Measurements from ENCODE around the gene TMEM135. TPM values are rescaled to one million over a fixed set of nuclear protein-coding genes. Genes with fewer than 3 reads are reported as not detected.

TMEM135 gene
- total RNA-seq, 3 donors from 2014 or later: 38.3 to 46.8 (median 43.2) TPM

GRCh38 chr11:87013912-87014825 is 23.6 kb upstream of the TMEM135 start:
- H3K27me3 ChIP-seq: no peaks in the 10 kb centered on the region
- intact Hi-C loops (cut with DNase I; ENCODE audit: low total_unique reads): no loop called here
- H3K4me1 ChIP-seq: no peaks in the 10 kb centered on the region
- no peak for DNase-seq (ENCODE audit: low spot score in 2 of 2)
- H3K27ac ChIP-seq: peak overlapping the region in 1 of 2 donors; percentile 38
- no peak overlapping the region for H3K4me3 ChIP-seq
- no peaks in the 10 kb centered on the region for H3K36me3 ChIP-seq
- H3K9me3 ChIP-seq: no peaks in the 10 kb centered on the region
- TF ChIP-seq POLR2AphosphoS5 (IDR thresholded peaks at IDR 0.05) (no peak), POLR2A (IDR thresholded peaks at IDR 0.05) (no peak), CTCF (IDR thresholded peaks at IDR 0.05) (no peak)

GRCh38 chr11:87015645-87016044 is 22.1 kb upstream of the TMEM135 start:
- H3K9me3 ChIP-seq: no peaks in the 10 kb centered on the region
- no peak overlapping the region for H3K27ac ChIP-seq
- H3K27me3 ChIP-seq: no peaks in the 10 kb centered on the region
- TF ChIP-seq CTCF (IDR thresholded peaks at IDR 0.05) (no peak), POLR2A (IDR thresholded peaks at IDR 0.05) (no peak), POLR2AphosphoS5 (IDR thresholded peaks at IDR 0.05) (no peak)
- H3K4me1 ChIP-seq: no peaks in the 10 kb centered on the region
- DNase-seq (ENCODE audit: low spot score in 2 of 2): no peak
- H3K36me3 ChIP-seq: no peaks in the 10 kb centered on the region
- no peak overlapping the region for H3K4me3 ChIP-seq
- intact Hi-C loops (cut with DNase I; ENCODE audit: low total_unique reads): no loop called here

GRCh38 chr11:87019613-87020271 is 18.0 kb upstream of the TMEM135 start:
- Histone ChIP-seq H3K4me3 (no peak overlapping the region), H3K27ac (no peak overlapping the region), H3K9me3 (no peaks in the 10 kb centered on the region), H3K36me3 (no peaks in the 10 kb centered on the region), H3K27me3 (no peaks in the 10 kb centered on the region), H3K4me1 (no peaks in the 10 kb centered on the region)
- DNase-seq (ENCODE audit: low spot score in 2 of 2): no peak
- intact Hi-C loops (cut with DNase I; ENCODE audit: low total_unique reads): no loop called here
- TF ChIP-seq CTCF (IDR thresholded peaks at IDR 0.05): no peak
- no peak for TF ChIP-seq POLR2AphosphoS5 (IDR thresholded peaks at IDR 0.05)
- no peak for TF ChIP-seq POLR2A (IDR thresholded peaks at IDR 0.05)

- Histone ChIP-seq H3K9me3 (no peaks in the 10 kb centered on the region), H3K36me3 (no peaks in the 10 kb centered on the region), H3K27me3 (no peaks in the 10 kb centered on the region), H3K27ac (no peak overlapping the region), H3K4me1 (no peaks in the 10 kb centered on the region), H3K4me3 (no peak overlapping the region)
- no peak for DNase-seq (ENCODE audit: low spot score in 2 of 2)
- intact Hi-C loops (cut with DNase I; ENCODE audit: low total_unique reads): no loop called here
- TF ChIP-seq POLR2A (IDR thresholded peaks at IDR 0.05): no peak
- TF ChIP-seq POLR2AphosphoS5 (IDR thresholded peaks at IDR 0.05): no peak
- no peak for TF ChIP-seq CTCF (IDR thresholded peaks at IDR 0.05)
Measured at GRCh38 chr11:87020336-87020735, 17.4 kb upstream of the TMEM135 start.

All from breast epithelium (tissue), 4 donors.